ENCODE data around the gene SNX10. TPM values are rescaled to one million over a fixed set of nuclear protein-coding genes. Genes with fewer than 3 reads are reported as not detected.

SNX10 gene
- total RNA-seq, 2 experiments from 2014 or later: 4.6 to 5.8 TPM

GRCh38 chr7:26420422-26421019, 128.9 kb downstream of the SNX10 start:
- Histone ChIP-seq H3K36me3 (ENCODE audit: insufficient read depth, low read length) (no peaks in the 10 kb centered on the region), H3K4me3 (ENCODE audit: low read length) (no peak overlapping the region), H3K9me3 (ENCODE audit: control insufficient read depth in 1 of 2, insufficient read depth in 1 of 2, low read length in 2 of 2) (no peaks in the 10 kb centered on the region), H3K4me1 (ENCODE audit: insufficient read depth, low read length) (no peaks in the 10 kb centered on the region), H3K27me3 (ENCODE audit: control insufficient read depth in 1 of 2, insufficient read depth in 2 of 2, low read length in 2 of 2) (peaks cover under 1 to 2% of the 10 kb centered on the region in 2 experiments), H3K27ac (ENCODE audit: low read depth in 1 of 2, low read length in 2 of 2) (no peak overlapping the region)
- Mint-ChIP-seq H3K36me3 (ENCODE audit: low read depth) (no peaks in the 10 kb centered on the region), H3K4me3 (no peak overlapping the region), H3K9me3 (no peaks in the 10 kb centered on the region), H3K27me3 (peaks cover 8% of the 10 kb centered on the region), H3K4me1 (ENCODE audit: low read depth) (no peaks in the 10 kb centered on the region), H3K27ac (no peak overlapping the region)
- ChIA-PET CTCF (no interaction called here), POLR2A (no interaction called here)
- intact Hi-C loops (cut with DNase I, micrococcal nuclease): no loop called here
- DNase-seq (no peak), ATAC-seq (ENCODE audit: poor library complexity) (no peak)
- no peak for TF ChIP-seq CTCF (IDR thresholded peaks at IDR 0.05)

GRCh38 chr7:26422761-26423160, 131.1 kb downstream of the SNX10 start:
- H3K27ac Mint-ChIP-seq: no peak overlapping the region
- no peaks in the 10 kb centered on the region for H3K36me3 Mint-ChIP-seq (ENCODE audit: low read depth)
- Histone ChIP-seq H3K27ac (ENCODE audit: low read depth in 1 of 2, low read length in 2 of 2) (no peak overlapping the region), H3K4me3 (ENCODE audit: low read length) (no peak overlapping the region), H3K4me1 (ENCODE audit: insufficient read depth, low read length) (no peaks in the 10 kb centered on the region), H3K27me3 (ENCODE audit: control insufficient read depth in 1 of 2, insufficient read depth in 2 of 2, low read length in 2 of 2) (peaks cover 2 to 4% of the 10 kb centered on the region in 2 experiments), H3K36me3 (ENCODE audit: insufficient read depth, low read length) (no peaks in the 10 kb centered on the region), H3K9me3 (ENCODE audit: control insufficient read depth in 1 of 2, insufficient read depth in 1 of 2, low read length in 2 of 2) (no peaks in the 10 kb centered on the region)
- peaks cover 7% of the 10 kb centered on the region for H3K27me3 Mint-ChIP-seq
- H3K4me3 Mint-ChIP-seq: no peak overlapping the region
- no peak for ATAC-seq (ENCODE audit: poor library complexity)
- TF ChIP-seq CTCF (IDR thresholded peaks at IDR 0.05): no peak
- no peaks in the 10 kb centered on the region for H3K4me1 Mint-ChIP-seq (ENCODE audit: low read depth)
- ChIA-PET CTCF (no interaction called here), POLR2A (no interaction called here)
- intact Hi-C loops (cut with DNase I, micrococcal nuclease): no loop called here
- DNase-seq: no peak
- H3K9me3 Mint-ChIP-seq: no peaks in the 10 kb centered on the region

GRCh38 chr7:26423436-26423835, 131.8 kb downstream of the SNX10 start:
- H3K9me3 Mint-ChIP-seq: no peaks in the 10 kb centered on the region
- no peak overlapping the region for H3K4me3 Mint-ChIP-seq
- ATAC-seq (ENCODE audit: poor library complexity) (no peak), DNase-seq (no peak)
- POLR2A ChIA-PET: no interaction called here
- no peak for TF ChIP-seq CTCF (IDR thresholded peaks at IDR 0.05)
- no peaks in the 10 kb centered on the region for H3K4me1 ChIP-seq (ENCODE audit: insufficient read depth, low read length)
- H3K9me3 ChIP-seq (ENCODE audit: control insufficient read depth in 1 of 2, insufficient read depth in 1 of 2, low read length in 2 of 2): no peaks in the 10 kb centered on the region
- H3K27me3 ChIP-seq (ENCODE audit: control insufficient read depth in 1 of 2, insufficient read depth in 2 of 2, low read length in 2 of 2): peaks cover 2 to 4% of the 10 kb centered on the region in 2 experiments
- CTCF ChIA-PET: no interaction called here
- H3K27me3 Mint-ChIP-seq: no peaks in the 10 kb centered on the region
- no peaks in the 10 kb centered on the region for H3K36me3 ChIP-seq (ENCODE audit: insufficient read depth, low read length)
- intact Hi-C loops (cut with DNase I, micrococcal nuclease): no loop called here
- no peak overlapping the region for H3K27ac Mint-ChIP-seq
- no peaks in the 10 kb centered on the region for H3K4me1 Mint-ChIP-seq (ENCODE audit: low read depth)
- H3K36me3 Mint-ChIP-seq (ENCODE audit: low read depth): no peaks in the 10 kb centered on the region
- no peak overlapping the region for H3K4me3 ChIP-seq (ENCODE audit: low read length)
- no peak overlapping the region for H3K27ac ChIP-seq (ENCODE audit: low read depth in 1 of 2, low read length in 2 of 2)

Other genes starting within 250 kb of the SNX10 start
- under 1 TPM; 0.45 to 0.93 TPM for gene NFE2L3, start 139.7 kb upstream of the SNX10 start, total RNA-seq
- 100 to 1,000 TPM; 282 to 299 TPM for gene HNRNPA2B1, start 91.1 kb upstream of the SNX10 start, total RNA-seq
- gene CBX3, start 90.1 kb upstream of the SNX10 start, total RNA-seq: 100 to 1,000 TPM; 124 to 132 TPM